H9 (cell line): Measurements from ENCODE around the gene DLST. TPM values are rescaled to one million over a fixed set of nuclear protein-coding genes. Genes with fewer than 3 reads are reported as not detected.

Experiments used
- DNase-seq: peaks from one replicate; pipeline ENCODE4 v3.0.0-alpha.2; 2017
- H2AFZ ChIP-seq: one replicate; pipeline ENCODE4 v1.6.1; 2013; ENCODE audit warnings: mild to moderate bottlenecking, low read length, control low read depth, moderate library complexity
- H2AK5ac ChIP-seq: 2 replicates; pipeline ENCODE4 v1.6.1; 2013; ENCODE audit warnings: low read length, control low read depth, mixed read lengths; ENCODE audit not compliant: insufficient read length
- H2BK120ac ChIP-seq: one replicate; pipeline ENCODE4 v1.6.1; 2013; ENCODE audit warnings: low read depth, mild to moderate bottlenecking, low read length, control low read depth, inconsistent platforms; ENCODE audit not compliant: poor library complexity, severe bottlenecking
- H2BK12ac ChIP-seq: 2 replicates; pipeline ENCODE4 v1.6.1; 2013; ENCODE audit warnings: low read length, control low read depth, mixed read lengths, low read depth; ENCODE audit not compliant: insufficient read length
- H2BK15ac ChIP-seq: 2 replicates; pipeline ENCODE4 v1.6.1; 2013; ENCODE audit warnings: low read depth, low read length, control low read depth
- H2BK20ac ChIP-seq: one replicate; pipeline ENCODE4 v1.6.1; 2013; ENCODE audit warnings: low read depth, mild to moderate bottlenecking, low read length, control low read depth, inconsistent platforms; ENCODE audit not compliant: poor library complexity, severe bottlenecking
- H2BK5ac ChIP-seq: 2 replicates; pipeline ENCODE4 v1.6.1; 2013; ENCODE audit warnings: low read length, control low read depth, mixed read lengths; ENCODE audit not compliant: insufficient read length
- H3K14ac ChIP-seq: 2 replicates; pipeline ENCODE4 v1.6.1; 2013; ENCODE audit warnings: low read length, control low read depth; ENCODE audit not compliant: insufficient read depth
- H3K18ac ChIP-seq: 2 replicates; pipeline ENCODE4 v1.6.1; 2013; ENCODE audit warnings: low read depth, mild to moderate bottlenecking, mixed read lengths, low read length, control low read depth; ENCODE audit not compliant: insufficient read length
- H3K23ac ChIP-seq: 2 replicates; pipeline ENCODE4 v1.6.1; 2013; ENCODE audit warnings: low read length, control low read depth, mixed read lengths, low read depth; ENCODE audit not compliant: insufficient read length
- H3K23me2 ChIP-seq: 2 replicates; pipeline ENCODE4 v1.6.1; 2013; ENCODE audit warnings: low read depth, mild to moderate bottlenecking, mixed read lengths, low read length, control low read depth; ENCODE audit not compliant: insufficient read length, poor library complexity, severe bottlenecking
- H3K27ac ChIP-seq: 2 replicates; pipeline ENCODE4 v1.5.1; 2013; ENCODE audit warnings: low read length, control low read depth, mixed read lengths, low read depth; ENCODE audit not compliant: insufficient read length
- H3K27me3 ChIP-seq: 2 replicates; pipeline ENCODE4 v1.6.1; 2013; ENCODE audit warnings: low read length, control low read depth, inconsistent platforms; ENCODE audit not compliant: insufficient read depth
- H3K4ac ChIP-seq: 2 replicates; pipeline ENCODE4 v1.6.1; 2013; ENCODE audit warnings: low read depth, mild to moderate bottlenecking, control low read depth, inconsistent platforms, low read length, moderate library complexity
- H3K4me1 ChIP-seq: 2 replicates; pipeline ENCODE4 v1.6.1; 2013; ENCODE audit warnings: low read length, control low read depth, inconsistent platforms; ENCODE audit not compliant: insufficient read depth
- H3K4me2 ChIP-seq: 2 replicates; pipeline ENCODE4 v1.6.1; 2013; ENCODE audit warnings: low read length, control low read depth, mixed read lengths; ENCODE audit not compliant: insufficient read length, insufficient read depth
- H3K56ac ChIP-seq: 2 replicates; pipeline ENCODE4 v1.6.1; 2013; ENCODE audit warnings: low read depth, mild to moderate bottlenecking, mixed read lengths, low read length, control low read depth; ENCODE audit not compliant: insufficient read length
- H3K79me1 ChIP-seq: 2 replicates; pipeline ENCODE4 v1.6.1; 2013; ENCODE audit warnings: low read depth, mild to moderate bottlenecking, moderate library complexity, low read length, control low read depth, inconsistent platforms; ENCODE audit not compliant: insufficient read depth, poor library complexity, severe bottlenecking
- H3K79me2 ChIP-seq: 2 replicates; pipeline ENCODE4 v1.6.1; 2013; ENCODE audit warnings: low read length, control low read depth, inconsistent platforms; ENCODE audit not compliant: insufficient read depth
- H3K9ac ChIP-seq: 2 replicates; pipeline ENCODE4 v1.6.1; 2013; ENCODE audit warnings: low read length, control low read depth, mixed read lengths; ENCODE audit not compliant: insufficient read length; ENCODE audit errors: extremely low read depth
- H3K9me3 ChIP-seq: one replicate; pipeline ENCODE4 v1.6.1; 2013; ENCODE audit warnings: low read depth, low read length, inconsistent platforms; ENCODE audit not compliant: control insufficient read depth
- H3T11ph ChIP-seq: one replicate; pipeline ENCODE4 v1.6.1; 2013; ENCODE audit warnings: mild to moderate bottlenecking, low read length, control low read depth, inconsistent platforms
- H4K20me1 ChIP-seq: one replicate; pipeline ENCODE4 v1.6.1; 2013; ENCODE audit not compliant: control insufficient read depth, insufficient read length, insufficient read depth
- H4K5ac ChIP-seq: 2 replicates; pipeline ENCODE4 v1.6.1; 2013; ENCODE audit warnings: low read depth, mild to moderate bottlenecking, mixed read lengths, low read length, control low read depth; ENCODE audit not compliant: insufficient read length
- H4K8ac ChIP-seq: replicated peaks from 2 replicates; pipeline ENCODE4 v1.6.1; 2013; ENCODE audit warnings: low read length, control low read depth, mixed read lengths, low read depth; ENCODE audit not compliant: insufficient read length
- H4K91ac ChIP-seq: 2 replicates; pipeline ENCODE4 v1.6.1; 2013; ENCODE audit warnings: low read depth, mild to moderate bottlenecking, moderate library complexity, mixed read lengths, low read length, control low read depth; ENCODE audit not compliant: insufficient read length
- H3K27ac Mint-ChIP-seq, 3 experiments: 2 replicates in 2 of 3; 3 replicates in 1 of 3; pipeline ENCODE4 v1.8.0; 2020 to 2021; ENCODE audit warnings: mixed read lengths in 3 of 3, mild to moderate bottlenecking in 1 of 3, moderate library complexity in 1 of 3
- H3K27me3 Mint-ChIP-seq: 2 replicates; pipeline ENCODE4 v1.8.0; 2021; ENCODE audit warnings: low read depth, mild to moderate bottlenecking, moderate library complexity, mixed read lengths
- H3K36me3 Mint-ChIP-seq, 3 experiments: 2 replicates in 2 of 3; 3 replicates in 1 of 3; pipeline ENCODE4 v1.8.0; 2020 to 2021; ENCODE audit warnings: low read depth in 3 of 3, mixed read lengths in 3 of 3; ENCODE audit not compliant: insufficient read depth in 1 of 3
- H3K4me1 Mint-ChIP-seq, 2 experiments: 2 replicates each; pipeline ENCODE4 v1.8.0; 2020; ENCODE audit warnings: mixed read lengths in 2 of 2
- H3K4me3 Mint-ChIP-seq, 2 experiments: 2 replicates in 1 of 2; 3 replicates in 1 of 2; pipeline ENCODE4 v1.8.0; 2020 to 2021; ENCODE audit warnings: mild to moderate bottlenecking in 2 of 2, mixed read lengths in 2 of 2, moderate library complexity in 1 of 2
- H3K9me3 Mint-ChIP-seq, 2 experiments: 2 replicates in 1 of 2; 3 replicates in 1 of 2; pipeline ENCODE4 v1.8.0; 2020; ENCODE audit warnings: mild to moderate bottlenecking in 2 of 2, mixed read lengths in 2 of 2, moderate library complexity in 1 of 2
- WGBS: extraction: QIAGEN DNeasy Blood & Tissue Kit; methylation state at CpG from one replicate; pipeline ENCODE4 v1.1.7; 2013; ENCODE audit warnings: missing lambda C conversion rate, low lambda C conversion rate, mixed read lengths; ENCODE audit not compliant: insufficient read length; ENCODE audit errors: extremely low coverage; 5-methylcytosine and 5-hydroxymethylcytosine counted together
- total RNA-seq: library from RNA; stranded (reverse); gene quantifications from 2 replicates; pipeline ENCODE4 v1.2.1, GENCODE V29; 2021
- TF ChIP-seq, protein P1 (sequence below): fragments of 200-600 bp; sonication (generic); conservative IDR thresholded peaks from 3 replicates; pipeline ENCODE4 v1.8.0; 2021; ENCODE audit warnings: antibody characterized with exemption, mild to moderate bottlenecking

The DLST gene
- total RNA-seq, 1 experiment from 2014 or later = 116 TPM

DNA sequence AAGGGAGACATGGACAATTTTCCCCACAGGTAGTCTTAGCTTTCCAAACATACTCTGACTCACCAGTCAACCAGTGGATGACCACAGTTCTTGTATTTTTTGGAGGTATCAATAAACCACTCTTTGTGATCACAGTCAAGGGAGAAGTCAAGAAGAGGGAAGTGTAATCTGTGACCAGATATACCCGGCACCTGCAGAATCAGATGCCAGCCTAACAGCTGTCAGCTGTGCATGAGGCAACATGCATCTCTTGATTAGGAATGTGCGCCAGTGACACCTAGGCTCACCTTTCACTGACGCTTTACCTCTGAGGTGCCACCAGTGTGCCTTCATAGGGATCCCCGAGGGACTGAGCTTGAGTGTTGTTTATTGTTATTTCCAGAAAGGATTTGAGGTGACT is 25.8 kb upstream of the DLST start:
- Histone ChIP-seq H3K14ac (no peak overlapping the region), H3K9me3 (no peaks in the 10 kb centered on the region), H2BK15ac (no peak overlapping the region), H3K4me2 (no peak overlapping the region), H4K91ac (no peak overlapping the region), H2AK5ac (no peak overlapping the region), H3K4ac (no peak overlapping the region), H3K23ac (no peak overlapping the region), H2BK120ac (no peak overlapping the region), H4K8ac (no peak overlapping the region), H3K18ac (no peak overlapping the region), H3K23me2 (no peaks in the 10 kb centered on the region), H2BK5ac (no peak overlapping the region), H3K56ac (no peak overlapping the region), H2AFZ (no peak overlapping the region), H2BK12ac (no peak overlapping the region), H3K4me1 (no peaks in the 10 kb centered on the region), H2BK20ac (no peak overlapping the region), H3K27ac (no peak overlapping the region), H4K20me1 (no peaks in the 10 kb centered on the region), H3T11ph (no peak overlapping the region), H4K5ac (no peak overlapping the region), H3K79me2 (no peaks in the 10 kb centered on the region), H3K27me3 (no peaks in the 10 kb centered on the region), H3K79me1 (no peaks in the 10 kb centered on the region), H3K9ac (no peak overlapping the region)
- Mint-ChIP-seq H3K4me1 (no peaks in the 10 kb centered on the region), H3K27ac (no peak overlapping the region), H3K36me3 (no peaks in the 10 kb centered on the region), H3K4me3 (no peak overlapping the region), H3K9me3 (no peaks in the 10 kb centered on the region), H3K27me3 (no peaks in the 10 kb centered on the region; the same call in 1 of the 2 replicates)
- TF ChIP-seq, protein P1, sequence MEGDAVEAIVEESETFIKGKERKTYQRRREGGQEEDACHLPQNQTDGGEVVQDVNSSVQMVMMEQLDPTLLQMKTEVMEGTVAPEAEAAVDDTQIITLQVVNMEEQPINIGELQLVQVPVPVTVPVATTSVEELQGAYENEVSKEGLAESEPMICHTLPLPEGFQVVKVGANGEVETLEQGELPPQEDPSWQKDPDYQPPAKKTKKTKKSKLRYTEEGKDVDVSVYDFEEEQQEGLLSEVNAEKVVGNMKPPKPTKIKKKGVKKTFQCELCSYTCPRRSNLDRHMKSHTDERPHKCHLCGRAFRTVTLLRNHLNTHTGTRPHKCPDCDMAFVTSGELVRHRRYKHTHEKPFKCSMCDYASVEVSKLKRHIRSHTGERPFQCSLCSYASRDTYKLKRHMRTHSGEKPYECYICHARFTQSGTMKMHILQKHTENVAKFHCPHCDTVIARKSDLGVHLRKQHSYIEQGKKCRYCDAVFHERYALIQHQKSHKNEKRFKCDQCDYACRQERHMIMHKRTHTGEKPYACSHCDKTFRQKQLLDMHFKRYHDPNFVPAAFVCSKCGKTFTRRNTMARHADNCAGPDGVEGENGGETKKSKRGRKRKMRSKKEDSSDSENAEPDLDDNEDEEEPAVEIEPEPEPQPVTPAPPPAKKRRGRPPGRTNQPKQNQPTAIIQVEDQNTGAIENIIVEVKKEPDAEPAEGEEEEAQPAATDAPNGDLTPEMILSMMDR = no peak
- DNase-seq = no peak
- WGBS = no CpG with 5 or more reads among the region's 4 CpGs
